Neutrophil (primary cell): ENCODE measurements around the gene CPE.
A peak's percentile ranks its signal among the peaks of the same experiment; 100 is the strongest.

Experiments
- H3K27ac ChIP-seq: fragments of 200-600 bp; sonication (generic); 2 replicates; pipeline ENCODE4 v1.5.1; 2016; ENCODE audit warnings: mild to moderate bottlenecking, moderate library complexity
- H3K27me3 ChIP-seq: fragments of 200-600 bp; sonication (generic); 2 replicates; pipeline ENCODE4 v1.6.0; 2016; ENCODE audit warnings: mild to moderate bottlenecking
- H3K36me3 ChIP-seq: fragments of 200-600 bp; sonication (generic); 2 replicates; pipeline ENCODE4 v1.5.1; 2017
- H3K4me1 ChIP-seq, 2 experiments: fragments of 200-600 bp in 1 of 2; sonication (generic) in 1 of 2; 1 replicate in 1 of 2; 2 replicates in 1 of 2; pipeline versions ENCODE4 v1.5.1 to v1.6.1; 2013 to 2016; ENCODE audit warnings: low read depth in 1 of 2, low read length in 1 of 2, mild to moderate bottlenecking in 1 of 2, moderate library complexity in 1 of 2; ENCODE audit not compliant: control insufficient read depth in 1 of 2, insufficient read depth in 1 of 2
- H3K4me3 ChIP-seq, 2 experiments: fragments of 200-600 bp in 1 of 2; sonication (generic) in 1 of 2; 1 replicate in 1 of 2; 2 replicates in 1 of 2; pipeline ENCODE4 v1.5.1; 2013 to 2016; ENCODE audit warnings: low read depth in 1 of 2, low read length in 1 of 2, mild to moderate bottlenecking in 1 of 2, moderate library complexity in 1 of 2
- H3K9me3 ChIP-seq: fragments of 200-600 bp; sonication (generic); 2 replicates; pipeline ENCODE4 v1.5.1; 2016
- CTCF ChIP-seq: fragments of 200-600 bp; sonication (generic); IDR thresholded peaks from 2 replicates; pipeline ENCODE4 v1.5.1; 2016; ENCODE audit warnings: antibody characterized with exemption

The CPE gene

GRCh38 chr4:165524532-165525190, 145.9 kb downstream of the CPE start:
- no peak overlapping the region for H3K4me3 ChIP-seq
- no peaks in the 10 kb centered on the region for H3K36me3 ChIP-seq
- no peaks in the 10 kb centered on the region for H3K9me3 ChIP-seq
- H3K4me1 ChIP-seq, result peaks cover 37 to 43% of the 10 kb centered on the region in 2 experiments
- no peak overlapping the region for H3K27ac ChIP-seq
- no peaks in the 10 kb centered on the region for H3K27me3 ChIP-seq
- no peak for TF ChIP-seq CTCF

GRCh38 chr4:165532976-165533375, 154.2 kb downstream of the CPE start:
- H3K27ac ChIP-seq, result no peak overlapping the region
- no peak overlapping the region for H3K4me3 ChIP-seq
- H3K9me3 ChIP-seq, result no peaks in the 10 kb centered on the region
- no peaks in the 10 kb centered on the region for H3K4me1 ChIP-seq
- TF ChIP-seq CTCF, result no peak
- H3K27me3 ChIP-seq, result peaks cover 10% of the 10 kb centered on the region
- H3K36me3 ChIP-seq, result no peaks in the 10 kb centered on the region

GRCh38 chr4:165537028-165537648, 158.3 kb downstream of the CPE start:
- Histone ChIP-seq H3K4me3 (no peak overlapping the region), H3K4me1 (no peaks in the 10 kb centered on the region), H3K27ac (no peak overlapping the region), H3K9me3 (no peaks in the 10 kb centered on the region), H3K36me3 (no peaks in the 10 kb centered on the region), H3K27me3 (peaks cover 10% of the 10 kb centered on the region)
- peak; percentile 60 for TF ChIP-seq CTCF

GRCh38 chr4:165539801-165540200, 161.0 kb downstream of the CPE start:
- TF ChIP-seq CTCF, result no peak
- H3K9me3 ChIP-seq, result no peaks in the 10 kb centered on the region
- no peak overlapping the region for H3K27ac ChIP-seq

GRCh38 chr4:165540206-165540830, 161.5 kb downstream of the CPE start:
- no peak for TF ChIP-seq CTCF

More at GRCh38 chr4:165539801-165540200, 161.0 kb downstream of the CPE start:
- H3K4me1 ChIP-seq, result no peaks in the 10 kb centered on the region
- H3K4me3 ChIP-seq, result no peak overlapping the region
- no peaks in the 10 kb centered on the region for H3K27me3 ChIP-seq
- H3K36me3 ChIP-seq, result no peaks in the 10 kb centered on the region

More at GRCh38 chr4:165540206-165540830, 161.5 kb downstream of the CPE start:
- no peaks in the 10 kb centered on the region for H3K9me3 ChIP-seq
- no peaks in the 10 kb centered on the region for H3K27me3 ChIP-seq
- H3K36me3 ChIP-seq, result no peaks in the 10 kb centered on the region
- no peak overlapping the region for H3K27ac ChIP-seq
- H3K4me1 ChIP-seq, result no peaks in the 10 kb centered on the region
- H3K4me3 ChIP-seq, result no peak overlapping the region
